Stimulated activated memory B cell treated with anti-CD40 and anti-IgM and Interleukin-4, amounts not matched to agents 10 μg/mL and 1 μg/mL and 100 μg/mL, for 72 hours (primary cell): ENCODE data around the gene TRPV6.

Source experiments
- ATAC-seq: fragments of 150-1000 bp; cut with Tn5 transposase; 2 replicates; pipeline ENCODE4 v1.10.0; 2021
- H3K27ac Mint-ChIP-seq: one replicate; pipeline ENCODE4 v1.8.0; 2022; ENCODE audit warnings: mild to moderate bottlenecking, mixed read lengths
- H3K27me3 Mint-ChIP-seq: one replicate; pipeline ENCODE4 v1.8.0; 2022; ENCODE audit warnings: mixed read lengths
- H3K36me3 Mint-ChIP-seq: one replicate; pipeline ENCODE4 v1.8.0; 2022; ENCODE audit warnings: mixed read lengths
- H3K4me1 Mint-ChIP-seq: one replicate; pipeline ENCODE4 v1.8.0; 2022; ENCODE audit warnings: mixed read lengths
- H3K4me3 Mint-ChIP-seq: one replicate; pipeline ENCODE4 v1.8.0; 2022; ENCODE audit warnings: mild to moderate bottlenecking, moderate library complexity, mixed read lengths
- H3K9me3 Mint-ChIP-seq: one replicate; pipeline ENCODE4 v1.8.0; 2022; ENCODE audit warnings: mixed read lengths

TRPV6 gene

DNA sequence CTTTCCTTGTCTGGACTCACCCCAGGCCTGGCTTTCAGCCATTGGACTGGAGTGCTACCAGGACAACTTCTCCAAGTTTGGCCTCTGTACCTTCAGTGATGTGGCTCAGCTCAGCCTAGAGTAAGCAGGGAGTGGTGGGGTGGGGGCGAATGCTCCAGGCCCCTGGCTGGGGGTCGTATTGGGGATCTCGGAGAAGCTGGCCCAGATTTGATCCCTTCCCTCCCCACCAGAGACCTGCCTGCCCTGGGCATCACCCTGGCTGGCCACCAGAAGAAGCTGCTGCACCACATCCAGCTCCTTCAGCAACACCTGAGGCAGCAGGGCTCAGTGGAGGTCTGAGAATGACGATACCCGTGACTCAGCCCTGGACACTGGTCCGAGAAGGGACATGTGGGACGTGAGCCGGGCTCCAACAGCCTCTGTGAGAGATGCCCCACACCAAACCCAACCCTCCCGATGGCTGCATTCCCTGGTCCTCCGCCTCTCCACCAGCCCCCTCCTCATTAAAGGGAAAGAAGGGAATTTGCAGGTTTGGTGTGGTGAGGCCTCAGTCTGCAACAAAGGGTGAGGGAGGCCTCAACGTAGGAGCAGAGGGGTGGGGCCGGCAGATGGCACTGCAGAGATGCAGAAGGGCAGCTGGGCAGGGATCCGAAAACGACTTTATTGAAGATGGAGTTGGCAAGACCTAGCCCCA, 14.8 kb downstream of the TRPV6 start:
- Mint-ChIP-seq H3K4me1 (peaks cover 4% of the 10 kb centered on the region), H3K9me3 (peaks cover 5% of the 10 kb centered on the region), H3K27ac (no peak overlapping the region), H3K36me3 (peaks cover 34% of the 10 kb centered on the region), H3K4me3 (no peak overlapping the region), H3K27me3 (peaks cover 2% of the 10 kb centered on the region)
- ATAC-seq, result no peak

GRCh38 chr7:142870147-142870559, 15.4 kb downstream of the TRPV6 start:
- Mint-ChIP-seq H3K27ac (no peak overlapping the region), H3K4me1 (peaks cover 5% of the 10 kb centered on the region), H3K4me3 (no peak overlapping the region), H3K9me3 (peaks cover 5% of the 10 kb centered on the region), H3K36me3 (peaks cover 34% of the 10 kb centered on the region), H3K27me3 (no peaks in the 10 kb centered on the region)
- no peak for ATAC-seq

DNA sequence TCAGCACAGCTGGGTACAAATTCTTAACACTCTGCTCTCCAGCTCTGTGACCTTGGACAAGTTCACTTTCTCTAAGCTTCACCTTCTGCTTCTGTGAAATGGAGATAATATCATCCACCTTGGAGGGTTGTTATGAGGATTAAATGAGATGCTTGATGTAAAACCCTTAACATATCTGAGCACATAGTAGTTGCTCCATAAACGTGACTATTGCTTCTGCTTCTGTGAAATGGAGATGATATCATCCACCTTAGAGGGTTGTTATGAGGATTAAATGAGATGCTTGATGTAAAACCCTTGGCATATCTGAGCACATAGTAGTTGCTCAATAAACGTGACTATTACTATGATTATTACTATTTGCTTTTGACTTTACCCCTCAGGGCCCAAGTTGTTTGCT, 16.1 kb downstream of the TRPV6 start:
- Mint-ChIP-seq H3K27me3 (no peaks in the 10 kb centered on the region), H3K9me3 (peaks cover 2% of the 10 kb centered on the region), H3K4me1 (peaks cover 5% of the 10 kb centered on the region), H3K4me3 (no peak overlapping the region), H3K27ac (no peak overlapping the region), H3K36me3 (peaks cover 36% of the 10 kb centered on the region)
- ATAC-seq, result no peak

GRCh38 chr7:142868986-142869415, 16.5 kb downstream of the TRPV6 start:
- H3K36me3 Mint-ChIP-seq, result peaks cover 38% of the 10 kb centered on the region
- no peak overlapping the region for H3K27ac Mint-ChIP-seq
- no peak for ATAC-seq
- no peak overlapping the region for H3K4me3 Mint-ChIP-seq
- H3K9me3 Mint-ChIP-seq, result no peaks in the 10 kb centered on the region
- H3K27me3 Mint-ChIP-seq, result no peaks in the 10 kb centered on the region
- H3K4me1 Mint-ChIP-seq, result peaks cover 5% of the 10 kb centered on the region

DNA sequence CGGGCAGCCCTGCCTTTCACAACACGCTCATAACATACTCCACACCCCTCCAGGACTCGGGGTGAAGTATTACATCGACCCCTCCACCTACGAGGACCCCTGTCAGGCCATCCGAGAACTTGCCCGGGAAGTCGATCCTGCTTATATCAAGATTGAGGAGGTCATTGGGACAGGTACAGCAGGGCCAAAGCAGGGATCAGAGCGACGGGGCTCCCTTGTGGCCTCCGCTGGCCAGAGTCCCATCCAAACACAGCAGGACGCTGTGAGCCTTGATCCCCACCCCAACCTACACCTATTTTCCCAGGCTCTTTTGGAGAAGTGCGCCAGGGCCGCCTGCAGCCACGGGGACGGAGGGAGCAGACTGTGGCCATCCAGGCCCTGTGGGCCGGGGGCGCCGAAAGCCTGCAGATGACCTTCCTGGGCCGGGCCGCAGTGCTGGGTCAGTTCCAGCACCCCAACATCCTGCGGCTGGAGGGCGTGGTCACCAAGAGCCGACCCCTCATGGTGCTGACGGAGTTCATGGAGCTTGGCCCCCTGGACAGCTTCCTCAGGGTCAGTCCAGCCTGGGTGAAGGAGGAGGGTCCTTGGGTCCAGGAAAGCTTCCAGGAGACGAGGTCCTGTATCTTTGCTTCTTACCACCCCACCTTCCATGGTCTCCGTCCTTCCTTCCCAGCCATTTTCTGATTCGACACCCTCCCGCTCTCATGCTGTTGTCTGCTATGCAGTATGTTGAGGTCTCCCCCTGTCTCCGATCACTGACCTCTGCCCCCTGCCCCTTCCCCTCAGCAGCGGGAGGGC, 17.2 kb downstream of the TRPV6 start:
- Mint-ChIP-seq H3K27ac (no peak overlapping the region), H3K36me3 (peaks cover 44% of the 10 kb centered on the region), H3K9me3 (no peaks in the 10 kb centered on the region), H3K4me3 (no peak overlapping the region), H3K27me3 (no peaks in the 10 kb centered on the region), H3K4me1 (peaks cover 5% of the 10 kb centered on the region)
- no peak for ATAC-seq

- ATAC-seq, result no peak
- peaks cover 52% of the 10 kb centered on the region for H3K36me3 Mint-ChIP-seq
- H3K4me3 Mint-ChIP-seq, result no peak overlapping the region
- H3K4me1 Mint-ChIP-seq, result peaks cover 6% of the 10 kb centered on the region
- H3K9me3 Mint-ChIP-seq, result no peaks in the 10 kb centered on the region
- no peak overlapping the region for H3K27ac Mint-ChIP-seq
- H3K27me3 Mint-ChIP-seq, result no peaks in the 10 kb centered on the region
Observed at GRCh38 chr7:142867398-142868187, 18.0 kb downstream of the TRPV6 start.

DNA sequence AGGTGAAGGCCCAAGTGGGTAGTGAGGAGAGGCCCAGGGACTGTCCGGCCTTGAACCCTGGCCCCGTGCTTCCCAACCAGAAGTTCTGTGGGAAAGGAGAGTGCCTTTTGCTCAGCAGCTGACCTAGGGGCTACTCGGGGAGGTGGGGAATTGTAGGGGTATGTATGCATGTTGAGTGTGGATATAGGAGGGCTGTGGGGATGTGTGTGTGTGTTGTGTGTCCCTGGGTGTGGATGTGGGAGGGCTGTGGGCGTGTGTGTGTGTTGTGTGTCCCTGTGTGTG, 18.5 kb downstream of the TRPV6 start:
- Mint-ChIP-seq H3K4me3 (no peak overlapping the region), H3K36me3 (peaks cover 56% of the 10 kb centered on the region), H3K9me3 (no peaks in the 10 kb centered on the region), H3K4me1 (peaks cover 11% of the 10 kb centered on the region), H3K27me3 (no peaks in the 10 kb centered on the region), H3K27ac (no peak overlapping the region)
- ATAC-seq, result no peak

- no peak for ATAC-seq
- Mint-ChIP-seq H3K9me3 (no peaks in the 10 kb centered on the region), H3K27ac (no peak overlapping the region), H3K4me1 (peaks cover 11% of the 10 kb centered on the region), H3K4me3 (no peak overlapping the region), H3K27me3 (no peaks in the 10 kb centered on the region), H3K36me3 (peaks cover 51% of the 10 kb centered on the region)
Observed at GRCh38 chr7:142866361-142867096, 19.0 kb downstream of the TRPV6 start.

- no peaks in the 10 kb centered on the region for H3K27me3 Mint-ChIP-seq
- H3K9me3 Mint-ChIP-seq, result no peaks in the 10 kb centered on the region
- peaks cover 43% of the 10 kb centered on the region for H3K36me3 Mint-ChIP-seq
- H3K4me3 Mint-ChIP-seq, result no peak overlapping the region
- no peak overlapping the region for H3K27ac Mint-ChIP-seq
- no peak for ATAC-seq
- peaks cover 11% of the 10 kb centered on the region for H3K4me1 Mint-ChIP-seq
Observed at GRCh38 chr7:142865766-142866165, 19.8 kb downstream of the TRPV6 start.

DNA sequence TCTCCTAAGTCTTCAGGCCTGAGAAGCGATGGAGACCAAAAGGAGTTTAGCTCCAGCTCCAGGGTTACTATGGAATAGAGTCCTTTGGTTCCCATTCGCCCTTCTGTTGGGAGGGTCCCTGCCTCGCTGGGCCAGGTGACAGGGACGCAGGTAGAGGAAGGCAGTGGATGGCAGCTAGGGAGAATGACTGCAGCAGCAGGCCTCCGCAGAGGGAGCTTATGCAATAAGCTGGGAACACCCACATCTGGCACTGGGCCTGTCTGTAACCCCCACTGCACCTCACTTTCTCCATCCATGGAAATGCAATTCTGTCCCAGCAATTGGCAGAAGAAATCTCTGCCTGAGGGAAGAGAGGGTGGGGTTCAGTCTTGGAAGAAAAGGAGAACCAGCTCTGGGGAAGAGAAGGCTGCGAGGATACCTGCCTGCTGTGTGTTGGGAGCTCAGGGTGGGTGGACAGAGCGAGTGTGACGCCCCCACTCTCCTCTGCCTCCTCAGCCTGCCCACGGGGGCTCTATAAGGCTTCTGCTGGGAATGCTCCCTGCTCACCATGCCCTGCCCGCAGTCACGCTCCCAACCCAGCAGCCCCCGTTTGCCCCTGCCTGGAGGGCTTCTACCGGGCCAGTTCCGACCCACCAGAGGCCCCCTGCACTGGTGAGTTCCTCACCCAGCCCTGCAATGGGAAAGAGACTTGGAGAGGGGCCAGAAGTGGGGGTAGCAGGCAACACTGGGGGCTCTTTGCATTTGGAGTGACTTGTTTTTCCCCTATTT, 20.4 kb downstream of the TRPV6 start:
- Mint-ChIP-seq H3K27ac (no peak overlapping the region), H3K9me3 (no peaks in the 10 kb centered on the region), H3K27me3 (no peaks in the 10 kb centered on the region), H3K36me3 (peaks cover 39% of the 10 kb centered on the region), H3K4me1 (peaks cover 11% of the 10 kb centered on the region), H3K4me3 (no peak overlapping the region)
- ATAC-seq, result no peak

GRCh38 chr7:142863891-142864685, 21.5 kb downstream of the TRPV6 start:
- Mint-ChIP-seq H3K9me3 (no peaks in the 10 kb centered on the region), H3K4me1 (peaks cover 11% of the 10 kb centered on the region), H3K36me3 (peaks cover 32% of the 10 kb centered on the region), H3K4me3 (no peak overlapping the region), H3K27ac (no peak overlapping the region), H3K27me3 (no peaks in the 10 kb centered on the region)
- no peak for ATAC-seq

DNA sequence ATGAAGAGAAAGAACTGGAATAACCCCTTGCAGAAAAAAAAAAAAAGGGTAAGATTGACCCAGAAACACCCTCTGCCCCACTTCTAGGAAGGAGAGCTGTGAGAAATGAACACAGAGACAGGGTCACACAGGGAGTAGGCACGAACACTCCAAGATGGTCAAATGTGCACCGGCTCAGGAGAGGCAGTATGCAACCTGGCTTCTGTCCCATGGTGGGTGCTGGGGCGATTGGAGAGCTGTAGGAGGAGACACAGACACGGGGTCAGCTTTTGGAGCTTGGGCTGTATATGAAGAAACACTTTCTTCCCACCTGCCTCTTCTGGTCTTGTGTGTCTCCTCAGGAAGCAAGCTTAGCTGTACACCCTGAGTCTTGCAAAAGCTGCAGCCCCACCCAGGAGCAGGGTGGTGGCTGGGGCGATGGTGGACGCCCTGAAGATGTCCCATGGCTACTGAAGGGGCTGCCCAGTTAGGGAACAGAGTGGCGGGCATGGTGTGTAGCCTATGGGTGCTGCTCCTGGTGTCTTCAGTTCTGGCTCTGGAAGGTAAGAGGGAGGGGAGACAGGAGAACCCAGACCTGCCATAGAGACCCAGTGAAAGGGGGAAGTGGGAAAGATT, 22.7 kb downstream of the TRPV6 start:
- ATAC-seq, result no peak
- Mint-ChIP-seq H3K27me3 (no peaks in the 10 kb centered on the region), H3K9me3 (no peaks in the 10 kb centered on the region), H3K36me3 (peaks cover 27% of the 10 kb centered on the region), H3K4me3 (no peak overlapping the region), H3K27ac (no peak overlapping the region), H3K4me1 (peaks cover 11% of the 10 kb centered on the region)

DNA sequence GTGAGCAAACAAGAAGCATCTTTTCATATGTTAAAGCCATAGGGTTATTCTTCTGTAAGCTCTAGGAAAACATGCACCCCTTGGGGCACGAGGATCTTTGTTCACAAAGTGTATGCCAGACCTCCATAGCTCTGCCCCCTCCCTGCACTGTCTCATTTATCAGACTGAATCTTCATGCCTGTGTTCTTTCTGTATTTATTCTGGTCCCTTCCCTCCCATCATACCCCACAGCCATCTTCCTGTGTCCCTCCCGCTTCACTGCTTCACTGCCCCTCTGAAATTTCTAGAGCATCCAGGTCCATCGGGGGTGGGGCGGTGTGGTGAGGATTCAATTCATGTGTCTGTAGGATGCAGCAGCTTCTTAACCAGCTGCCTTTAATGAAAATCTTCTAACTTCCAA, 23.2 kb downstream of the TRPV6 start:
- H3K36me3 Mint-ChIP-seq, result peaks cover 27% of the 10 kb centered on the region
- no peak for ATAC-seq
- no peaks in the 10 kb centered on the region for H3K27me3 Mint-ChIP-seq
- H3K4me1 Mint-ChIP-seq, result peaks cover 14% of the 10 kb centered on the region
- H3K27ac Mint-ChIP-seq, result no peak overlapping the region
- no peak overlapping the region for H3K4me3 Mint-ChIP-seq
- no peaks in the 10 kb centered on the region for H3K9me3 Mint-ChIP-seq
